Adipose tissue (tissue), 3 donors: ENCODE measurements around the gene CERS4. TPM values are rescaled to one million over a fixed set of nuclear protein-coding genes. Genes with fewer than 3 reads are reported as not detected.
"Not testable (repeated sequence)": the region's sequence is repeated elsewhere in the genome, so short reads cannot be mapped to it uniquely, and the experiment has no call there.

Source experiments
- H3K27ac ChIP-seq: one replicate; pipeline ENCODE4 v1.5.1; 2013; ENCODE audit warnings: low read depth, low read length
- WGBS, 3 donors: extraction: QIAGEN DNeasy Blood & Tissue Kit; methylation state at CpG; one replicate each; pipeline ENCODE4 v1.1.7; 2013; 5-methylcytosine and 5-hydroxymethylcytosine counted together
- polyA plus RNA-seq, 3 donors: library from polyadenylated mRNA; stranded (reverse); fragments of 200-250 nt; gene quantifications; one replicate each; pipeline ENCODE4 v1.2.3, GENCODE V29; 2013
- donor health status: healthy with polysubstance abuse.
- donor health status: Bipolar disorder and iron deficiency.
- donor health status: healthy.

Gene CERS4
- polyA plus RNA-seq, 3 donors = 16.2 to 66.3 (median 23.4) TPM

DNA sequence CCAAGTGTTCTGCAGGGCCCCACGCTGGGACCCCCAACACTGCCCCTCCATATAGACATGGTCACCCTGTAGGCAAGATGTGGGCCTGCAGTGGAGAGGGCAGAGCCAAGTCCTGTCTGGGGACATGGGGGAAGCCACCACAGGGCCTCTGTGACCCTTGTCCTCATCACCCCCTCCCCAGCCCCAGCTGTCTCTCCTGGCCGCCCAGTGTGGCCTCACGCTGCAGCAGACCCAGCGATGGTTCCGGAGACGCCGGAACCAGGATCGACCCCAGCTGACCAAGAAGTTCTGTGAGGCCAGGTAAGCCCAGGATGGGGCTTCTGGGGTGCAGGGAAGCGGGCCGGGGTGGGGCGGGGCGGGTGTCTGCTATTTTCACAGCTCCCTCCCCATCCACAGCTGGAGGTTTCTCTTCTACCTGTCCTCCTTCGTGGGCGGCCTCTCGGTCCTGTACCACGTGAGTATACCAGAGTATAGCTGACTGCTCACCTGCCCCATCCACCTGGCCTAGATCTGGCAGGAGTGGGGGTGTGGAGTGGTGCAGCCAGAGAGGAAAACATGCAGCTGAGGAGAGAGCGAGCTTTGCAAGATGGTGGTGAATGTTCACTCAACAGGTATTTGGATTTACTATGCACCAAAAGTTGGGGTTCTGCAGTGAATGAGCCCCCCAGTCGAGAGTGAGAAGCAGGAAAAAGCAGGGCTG lies 46.4 kb downstream of the CERS4 start:
- H3K27ac ChIP-seq = no peak overlapping the region
- 84 to 91% (median 89%) methylated on average over 17 to 18 of the region's 18 CpGs for WGBS, 3 donors

DNA sequence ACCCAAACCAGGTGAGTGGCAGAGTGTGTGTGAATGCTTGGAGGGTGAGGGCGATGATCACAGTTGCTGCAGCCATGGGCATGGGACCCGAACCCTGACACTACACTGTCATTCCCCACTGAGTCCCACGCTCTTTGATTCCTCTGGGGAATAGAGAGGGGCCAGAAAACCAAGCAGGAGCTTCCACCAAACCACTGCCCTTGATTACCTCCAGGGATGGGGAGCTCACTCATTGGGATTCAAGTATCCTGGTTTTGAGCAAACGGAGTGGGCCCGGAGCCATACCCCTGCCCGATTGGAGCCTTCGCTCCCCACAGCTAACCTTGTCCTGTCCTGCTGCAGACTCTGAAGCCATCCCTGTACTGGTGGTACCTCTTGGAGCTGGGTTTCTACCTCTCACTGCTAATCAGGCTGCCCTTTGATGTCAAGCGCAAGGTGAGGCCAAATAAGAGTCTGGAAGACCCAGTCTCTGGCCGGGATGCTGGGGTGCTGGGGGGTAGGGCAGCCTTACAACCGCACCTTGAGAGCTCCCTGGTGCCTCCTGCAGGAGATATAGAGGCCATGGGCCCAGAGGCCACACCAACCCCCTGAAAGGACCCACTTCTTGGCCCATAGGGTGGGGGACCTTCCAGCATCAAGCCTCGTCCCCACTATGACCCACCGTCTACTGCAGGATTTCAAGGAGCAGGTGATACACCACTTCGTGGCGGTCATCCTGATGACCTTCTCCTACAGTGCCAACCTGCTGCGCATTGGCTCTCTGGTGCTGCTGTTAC lies 47.3 kb downstream of the CERS4 start:
- H3K27ac ChIP-seq = no peak overlapping the region
- WGBS, 3 donors = 86 to 93% (median 92%) methylated on average over 15 of the region's 15 CpGs

DNA sequence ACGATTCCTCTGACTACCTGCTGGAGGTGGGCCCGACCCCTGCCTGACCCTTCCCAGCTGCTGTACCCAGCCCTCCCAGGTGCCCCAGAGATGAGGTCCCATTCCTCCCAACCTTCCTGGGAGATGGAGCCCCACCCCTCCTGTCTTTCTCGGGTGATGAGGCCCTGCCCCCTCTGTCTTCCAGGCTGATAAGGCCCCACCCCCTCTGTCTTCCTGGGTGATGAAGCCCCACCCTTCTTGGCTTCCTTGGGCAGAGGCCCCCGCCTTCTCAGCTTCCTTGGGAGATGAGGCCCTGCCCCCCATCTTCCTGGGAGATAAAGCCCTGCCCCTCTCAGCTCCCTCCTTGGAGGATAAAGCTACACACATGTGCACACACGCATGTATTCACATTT lies 47.9 kb downstream of the CERS4 start:
- no peak overlapping the region for H3K27ac ChIP-seq
- WGBS, 3 donors = 57 to 76% (median 67%) methylated on average over 5 of the region's 5 CpGs

DNA sequence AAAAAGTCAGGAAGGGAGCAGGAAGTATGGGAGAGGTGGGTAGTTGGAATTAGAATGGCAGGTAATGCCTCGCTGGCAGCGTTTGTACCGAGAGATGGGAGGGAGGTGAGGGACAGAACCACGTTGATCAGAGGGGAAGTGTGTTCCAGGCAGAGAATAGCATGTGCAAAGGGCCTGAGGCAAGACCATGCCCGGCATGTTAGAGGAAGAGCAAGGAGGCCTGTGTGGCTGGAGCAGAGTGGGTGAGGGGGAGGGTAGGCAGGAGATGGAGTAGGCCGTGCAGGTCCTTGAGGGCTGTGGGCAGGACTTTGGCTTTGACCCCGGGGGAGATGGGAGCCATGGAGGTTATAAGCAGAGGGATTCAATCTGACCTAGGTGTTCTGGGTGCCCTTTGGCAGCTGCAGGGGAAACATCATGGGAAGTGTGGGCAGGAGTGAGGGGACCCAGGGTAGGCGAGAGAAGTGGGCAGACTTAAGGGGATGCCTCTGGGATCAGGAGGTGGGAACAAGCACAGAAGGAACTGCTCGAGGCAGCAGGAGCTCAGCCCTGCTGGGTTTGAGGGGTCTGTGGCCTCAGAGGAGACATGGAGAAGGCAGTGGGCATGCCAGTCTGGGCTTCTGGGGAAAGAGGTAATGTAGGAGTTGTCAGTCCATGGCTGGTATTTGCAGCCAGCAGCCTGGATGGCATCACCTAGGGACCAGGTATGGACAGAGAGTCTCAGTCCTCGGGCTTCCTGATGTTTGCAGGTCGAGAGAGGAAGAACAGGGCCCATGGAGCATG lies 50.2 kb downstream of the CERS4 start:
- no peak overlapping the region for H3K27ac ChIP-seq
- 86 to 88% (median 88%) methylated on average over 10 to 11 of the region's 11 CpGs for WGBS, 3 donors

DNA sequence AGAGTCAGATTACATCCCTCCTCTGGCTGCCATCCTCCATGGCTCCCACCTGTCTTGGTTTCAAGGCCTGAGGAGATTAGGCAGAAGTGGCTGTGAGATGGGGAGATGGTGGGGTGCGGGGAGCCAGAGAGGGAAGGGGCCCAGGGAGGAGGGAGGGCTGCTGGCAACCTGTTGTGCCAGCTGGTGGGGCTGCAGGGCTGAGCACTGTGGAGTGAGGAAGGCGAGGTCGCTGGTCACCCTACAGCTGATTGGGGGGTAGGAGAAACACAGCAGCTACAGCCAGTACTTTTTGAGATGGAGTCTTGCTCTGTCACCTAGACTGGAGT lies 50.7 kb downstream of the CERS4 start:
- no peak overlapping the region for H3K27ac ChIP-seq
- 90 to 97% (median 93%) methylated on average over 3 of the region's 3 CpGs for WGBS, 3 donors

DNA sequence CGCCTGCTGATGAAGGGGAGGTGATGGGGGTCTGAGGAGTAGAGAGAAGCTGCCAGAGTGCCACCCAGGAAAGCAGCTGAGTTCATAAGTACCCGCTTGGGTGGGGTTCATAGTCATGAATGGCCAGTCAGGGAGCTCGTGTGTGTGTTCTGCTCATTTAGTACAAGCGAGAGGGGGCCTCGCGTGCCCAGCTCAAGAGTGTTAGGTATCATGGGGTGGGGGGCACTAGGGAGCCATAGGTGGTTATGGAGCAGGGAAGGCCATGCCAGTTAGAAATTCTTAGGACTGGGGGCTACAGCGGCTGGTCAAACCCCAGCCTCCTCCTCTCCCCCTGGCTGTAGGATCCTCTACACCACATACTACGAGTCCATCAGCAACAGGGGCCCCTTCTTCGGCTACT lies 52.2 kb downstream of the CERS4 start:
- 93 to 96% (median 94%) methylated on average over 9 of the region's 9 CpGs for WGBS, 3 donors
- H3K27ac ChIP-seq = no peak overlapping the region

DNA sequence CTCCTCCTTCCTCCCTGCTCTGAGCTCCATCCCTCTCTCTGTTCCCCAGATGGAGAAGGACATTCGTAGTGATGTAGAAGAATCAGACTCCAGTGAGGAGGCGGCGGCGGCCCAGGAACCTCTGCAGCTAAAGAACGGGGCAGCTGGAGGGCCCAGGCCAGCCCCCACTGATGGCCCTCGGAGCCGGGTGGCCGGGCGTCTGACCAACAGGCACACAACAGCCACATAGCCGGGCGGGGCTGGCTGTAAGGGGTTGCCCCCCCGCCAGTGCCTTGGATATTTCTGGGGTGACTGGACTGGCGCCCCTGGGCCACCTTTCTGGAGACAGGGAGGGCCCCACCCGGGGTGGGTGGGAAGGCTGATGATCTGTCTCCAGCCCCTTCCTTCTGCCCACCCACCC lies 52.7 kb downstream of the CERS4 start:
- 91 to 94% (median 91%) methylated on average over 14 of the region's 14 CpGs for WGBS, 3 donors
- no peak overlapping the region for H3K27ac ChIP-seq

DNA sequence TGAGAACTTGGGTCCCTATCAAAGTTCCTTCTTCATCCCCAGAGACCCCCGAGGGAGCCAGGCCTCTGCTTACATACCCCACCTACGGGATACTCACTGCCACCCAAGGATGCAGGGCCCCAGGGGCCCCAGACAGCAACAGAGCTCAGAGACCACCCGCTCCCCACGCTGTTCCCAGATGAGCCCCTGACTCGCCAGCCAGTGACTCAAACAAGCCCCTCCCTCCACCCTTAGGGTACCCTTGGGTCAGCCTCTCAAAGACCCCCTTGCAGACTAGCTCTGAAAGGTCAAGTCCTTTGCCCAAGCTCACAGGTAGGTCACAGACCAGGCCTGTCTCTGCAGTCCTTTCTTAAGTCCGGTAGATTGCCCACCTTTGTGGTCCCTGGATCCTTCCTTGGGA lies 53.3 kb downstream of the CERS4 start:
- H3K27ac ChIP-seq = no peak overlapping the region
- 93 to 98% (median 95%) methylated on average over 6 of the region's 6 CpGs for WGBS, 3 donors

DNA sequence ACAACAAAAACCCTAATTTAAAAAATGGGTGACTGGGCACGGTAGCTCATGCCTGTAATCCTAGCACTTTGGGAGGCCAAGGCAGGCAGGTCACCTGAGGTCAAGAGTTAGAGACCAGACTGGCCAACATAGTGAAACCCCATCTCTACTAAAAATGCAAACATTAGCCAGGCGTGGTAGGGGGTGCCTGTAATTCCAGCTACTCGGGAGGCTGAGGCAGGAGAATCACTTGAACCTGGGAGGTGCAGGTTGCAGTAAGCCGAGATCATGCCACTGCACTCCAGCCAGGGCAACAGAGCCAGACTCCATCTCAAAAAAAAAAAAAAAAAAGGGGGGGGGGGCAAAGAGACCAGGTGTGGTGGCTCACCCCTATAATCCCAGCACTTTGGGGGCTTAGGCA lies 55.1 kb downstream of the CERS4 start:
- WGBS, 3 donors = 87 to 93% (median 92%) methylated on average over 4 of the region's 4 CpGs

DNA sequence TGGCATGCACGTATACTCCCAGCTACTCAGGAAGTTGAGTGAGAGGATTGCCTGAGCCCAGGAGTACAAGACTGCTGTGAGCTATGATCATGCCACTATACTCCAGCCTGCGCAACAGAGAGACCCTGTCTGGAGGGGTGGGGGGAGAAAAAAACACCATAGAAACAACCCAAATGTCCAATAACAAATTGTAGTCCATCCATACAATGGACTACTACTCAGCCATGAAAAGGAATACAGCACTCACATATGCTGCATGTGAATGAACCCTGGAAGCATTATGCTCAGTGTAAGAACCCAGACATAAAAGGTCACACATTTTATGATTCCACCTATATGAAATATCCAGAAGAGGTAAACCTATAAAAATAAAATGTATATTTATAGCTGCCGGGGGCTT lies 56.7 kb downstream of the CERS4 start:
- no peak overlapping the region for H3K27ac ChIP-seq
- WGBS, 3 donors = 70 to 82% (median 71%) methylated on average over 3 of the region's 3 CpGs

More for the DNA sequence above, 55.1 kb downstream of the CERS4 start:
- not testable (repeated sequence) for H3K27ac ChIP-seq

DNA sequence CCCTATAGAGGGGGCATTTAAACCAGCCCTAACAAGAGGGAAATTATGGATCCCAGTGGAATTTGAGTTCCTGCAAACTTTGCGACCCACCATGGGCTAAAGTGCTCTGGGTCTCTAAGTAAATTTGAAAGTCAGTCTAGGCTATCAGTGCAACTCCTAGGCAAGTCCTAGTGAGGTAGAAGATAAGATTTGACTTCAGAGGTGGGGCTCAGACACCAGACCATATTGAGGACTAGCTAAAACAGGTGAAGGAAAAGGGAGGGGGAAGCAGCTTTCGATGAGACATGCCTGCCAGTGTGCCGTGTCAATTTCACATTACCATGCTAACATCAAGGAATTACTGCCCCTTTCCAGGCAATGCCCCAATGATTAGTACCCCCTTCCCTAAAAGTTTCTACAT lies 60.6 kb downstream of the CERS4 start:
- no peak overlapping the region for H3K27ac ChIP-seq
- WGBS, 3 donors = 84 to 91% (median 87%) methylated on average over 3 of the region's 3 CpGs

DNA sequence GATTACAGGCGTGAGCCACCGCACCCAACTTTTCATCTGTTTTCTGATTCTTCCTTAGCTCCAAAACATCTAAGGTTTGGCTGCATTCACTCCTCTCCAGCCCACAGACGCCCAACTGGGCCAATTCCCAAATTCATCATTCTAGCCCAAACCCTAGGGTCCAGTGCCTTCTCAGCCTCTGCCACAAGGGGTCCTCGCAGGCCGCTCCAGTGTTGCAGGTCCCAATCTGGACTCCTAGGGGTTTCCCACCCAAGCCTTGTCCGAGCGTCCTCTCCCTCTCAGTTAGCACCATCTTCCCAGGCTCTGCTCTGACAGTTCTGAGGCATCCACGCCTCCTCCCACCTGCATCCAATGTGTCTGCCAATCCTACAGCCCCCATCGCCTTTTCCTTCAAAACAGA lies 67.3 kb downstream of the CERS4 start:
- WGBS, 3 donors = no CpG with 5 or more reads among the region's 9 CpGs
- not testable (repeated sequence) for H3K27ac ChIP-seq

DNA sequence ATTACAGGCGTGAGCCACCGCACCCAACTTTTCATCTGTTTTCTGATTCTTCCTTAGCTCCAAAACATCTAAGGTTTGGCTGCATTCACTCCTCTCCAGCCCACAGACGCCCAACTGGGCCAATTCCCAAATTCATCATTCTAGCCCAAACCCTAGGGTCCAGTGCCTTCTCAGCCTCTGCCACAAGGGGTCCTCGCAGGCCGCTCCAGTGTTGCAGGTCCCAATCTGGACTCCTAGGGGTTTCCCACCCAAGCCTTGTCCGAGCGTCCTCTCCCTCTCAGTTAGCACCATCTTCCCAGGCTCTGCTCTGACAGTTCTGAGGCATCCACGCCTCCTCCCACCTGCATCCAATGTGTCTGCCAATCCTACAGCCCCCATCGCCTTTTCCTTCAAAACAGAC lies 82.2 kb downstream of the CERS4 start:
- H3K27ac ChIP-seq = not testable (repeated sequence)
- WGBS, 3 donors = no CpG with 5 or more reads among the region's 9 CpGs

DNA sequence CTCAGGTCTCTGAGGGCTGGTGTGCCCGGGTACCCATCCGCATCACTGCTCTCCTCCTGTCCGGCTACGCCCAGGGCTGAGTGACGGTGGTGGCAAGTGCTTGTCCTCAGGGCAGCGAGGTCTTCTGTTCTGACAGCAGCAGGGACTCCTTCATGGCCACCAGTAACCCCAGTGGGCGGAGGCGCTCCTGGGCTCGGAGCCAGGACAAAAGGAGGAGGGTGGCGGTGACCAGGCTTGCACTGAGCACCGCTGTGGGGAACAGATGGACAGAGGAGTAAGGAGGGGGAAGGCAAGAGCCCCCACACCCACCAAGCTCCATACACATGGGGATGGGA lies 93.2 kb downstream of the CERS4 start:
- WGBS, 3 donors = 55 to 72% (median 65%) methylated on average over 11 of the region's 11 CpGs
- H3K27ac ChIP-seq = no peak overlapping the region

DNA sequence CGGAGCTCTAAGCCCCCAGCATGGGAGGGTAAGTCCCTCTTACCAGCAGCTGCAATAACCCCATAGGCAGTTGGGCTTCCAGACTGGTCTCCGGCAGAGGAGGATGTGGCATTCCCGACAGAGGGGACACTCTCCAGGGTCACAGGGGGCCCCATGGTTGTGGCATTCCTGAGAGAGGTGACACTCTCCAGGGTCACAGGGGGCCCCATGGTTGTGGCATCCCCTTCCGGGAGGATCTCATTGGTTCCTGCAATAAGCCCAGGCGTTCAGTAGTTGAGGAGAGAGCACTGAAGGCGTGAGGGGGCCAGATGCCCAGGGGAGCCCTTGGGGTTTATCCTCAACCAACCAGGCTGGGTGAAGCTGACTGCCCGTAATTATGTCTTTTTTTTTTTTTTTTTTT lies 93.6 kb downstream of the CERS4 start:
- 73 to 79% (median 74%) methylated on average over 7 of the region's 7 CpGs for WGBS, 3 donors
- H3K27ac ChIP-seq = no peak overlapping the region

DNA sequence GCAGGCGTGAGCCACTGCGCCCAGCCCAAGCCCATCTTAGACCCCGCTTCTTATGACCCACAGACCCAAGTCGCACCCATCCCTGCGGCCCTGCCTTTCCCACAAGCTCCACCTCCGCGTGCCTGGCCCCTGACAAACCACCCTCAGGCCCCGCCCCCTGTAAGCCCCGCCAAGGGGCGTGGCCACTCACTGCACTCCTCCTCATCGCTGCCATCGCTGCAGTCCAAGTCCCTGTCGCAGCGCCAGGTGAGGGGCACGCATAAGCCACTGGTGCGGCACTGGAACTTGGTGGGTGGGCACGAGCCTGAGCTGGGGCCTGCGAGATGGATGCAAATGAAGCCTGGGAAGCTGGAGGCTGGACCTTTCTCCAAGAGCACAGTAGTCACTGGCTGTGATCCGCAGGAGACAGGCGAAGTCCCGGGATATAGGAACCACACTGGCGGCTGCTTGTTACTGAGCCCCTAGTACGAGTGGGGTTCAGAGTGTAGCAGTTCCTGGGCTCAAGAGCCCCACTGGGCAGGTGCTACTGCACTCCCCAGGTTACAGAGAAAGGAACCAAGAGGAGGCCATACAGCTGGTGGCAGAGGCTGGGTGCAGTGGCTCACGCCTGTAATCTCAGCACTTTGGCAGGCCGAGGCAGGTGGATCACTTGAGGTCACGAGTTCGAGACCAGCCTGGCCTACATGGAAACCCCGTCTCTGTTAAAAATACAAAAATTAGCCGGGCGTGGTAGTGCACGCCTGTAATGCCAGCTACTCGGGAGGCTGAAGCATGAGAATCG lies 95.9 kb downstream of the CERS4 start:
- no peak overlapping the region for H3K27ac ChIP-seq
- WGBS, 3 donors = 82 to 85% (median 84%) methylated on average over 33 of the region's 33 CpGs

DNA sequence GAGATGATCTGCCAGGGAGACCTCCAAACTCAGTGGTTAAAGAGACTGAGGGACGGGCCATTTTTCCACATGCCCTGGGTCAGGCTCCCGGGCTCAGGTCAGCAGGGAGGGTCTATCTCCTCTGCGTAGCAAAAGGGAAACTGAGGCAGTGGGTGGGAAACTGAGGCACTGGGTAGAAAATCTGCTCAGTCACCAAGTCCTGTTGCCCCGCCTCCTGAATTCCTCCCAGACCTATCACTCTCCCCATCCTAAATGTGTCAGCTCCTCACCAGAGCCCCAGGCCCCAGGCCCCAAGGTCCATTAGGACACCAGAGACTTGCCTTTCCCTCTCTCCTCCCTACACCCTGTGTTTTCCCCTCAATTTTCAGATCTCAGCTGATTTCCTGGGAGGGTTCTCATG lies 96.6 kb downstream of the CERS4 start:
- H3K27ac ChIP-seq = no peak overlapping the region
- 72 to 91% (median 80%) methylated on average over 4 of the region's 4 CpGs for WGBS, 3 donors

DNA sequence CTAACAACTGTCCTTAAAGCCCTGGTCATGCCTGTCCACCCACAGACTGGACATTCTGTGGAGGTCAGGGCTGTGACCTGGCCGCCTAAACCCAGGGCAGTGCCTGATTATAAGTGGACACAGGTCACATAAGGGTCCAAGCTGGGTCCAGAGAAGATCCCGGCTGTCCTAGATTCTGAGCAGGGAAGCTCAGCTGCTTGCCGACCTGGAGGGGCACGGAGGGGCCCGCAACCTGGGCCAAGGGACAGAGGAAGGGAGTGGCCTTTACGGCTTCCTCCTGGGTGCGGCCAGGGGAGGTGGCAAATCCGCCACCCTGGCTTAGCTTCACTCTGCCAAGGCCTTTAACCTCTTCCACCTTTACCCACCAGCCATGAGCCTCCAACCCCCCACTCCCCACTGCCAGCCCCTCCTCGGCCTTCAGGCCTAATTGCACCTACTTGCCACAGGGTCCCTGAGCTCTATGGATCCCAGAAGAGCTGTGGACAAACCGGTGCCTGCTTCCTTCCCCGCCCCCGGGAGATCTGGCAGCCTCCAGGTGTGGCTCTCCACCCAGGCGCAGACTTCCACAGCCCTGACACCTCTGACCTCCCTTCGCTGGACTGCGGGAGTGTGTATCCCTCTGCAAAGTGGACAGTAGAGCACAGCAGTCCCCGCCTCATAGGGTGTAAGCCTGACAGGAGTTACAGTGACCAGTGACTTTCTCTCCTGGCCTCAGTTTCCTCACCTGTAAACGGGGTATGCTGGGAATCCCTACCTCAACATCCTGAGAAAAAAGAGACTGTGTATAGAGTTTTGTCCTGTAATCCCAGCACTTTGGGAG lies 97.3 kb downstream of the CERS4 start:
- 63 to 75% (median 70%) methylated on average over 17 of the region's 17 CpGs for WGBS, 3 donors
- no peak overlapping the region for H3K27ac ChIP-seq
